ENCODE results near the gene HKDC1.

DNA sequence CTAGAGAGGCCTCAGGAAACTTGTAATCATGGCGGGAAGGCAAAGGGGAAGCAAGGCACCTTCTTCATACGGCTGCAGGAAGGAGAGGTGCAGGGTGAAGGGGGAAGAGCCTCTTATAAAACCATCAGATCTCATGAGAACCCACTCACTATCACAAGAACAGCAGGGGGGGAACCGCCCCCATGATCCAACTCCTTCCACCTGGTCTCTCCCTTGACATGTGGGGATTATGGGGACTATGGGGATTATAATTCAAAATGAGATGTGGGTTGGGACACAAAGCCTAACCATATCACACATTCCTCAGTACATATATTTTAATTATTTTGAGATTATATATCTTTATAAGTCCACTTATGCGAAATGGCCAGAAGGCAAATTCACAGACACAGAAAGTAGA lies 67.0 kb downstream of the HKDC1 start:
- TF ChIP-seq POLR2A (IDR thresholded peaks at IDR 0.05) (no peak), POLR2AphosphoS5 (IDR thresholded peaks at IDR 0.05) (no peak)
- TF ChIP-seq, protein P1, sequence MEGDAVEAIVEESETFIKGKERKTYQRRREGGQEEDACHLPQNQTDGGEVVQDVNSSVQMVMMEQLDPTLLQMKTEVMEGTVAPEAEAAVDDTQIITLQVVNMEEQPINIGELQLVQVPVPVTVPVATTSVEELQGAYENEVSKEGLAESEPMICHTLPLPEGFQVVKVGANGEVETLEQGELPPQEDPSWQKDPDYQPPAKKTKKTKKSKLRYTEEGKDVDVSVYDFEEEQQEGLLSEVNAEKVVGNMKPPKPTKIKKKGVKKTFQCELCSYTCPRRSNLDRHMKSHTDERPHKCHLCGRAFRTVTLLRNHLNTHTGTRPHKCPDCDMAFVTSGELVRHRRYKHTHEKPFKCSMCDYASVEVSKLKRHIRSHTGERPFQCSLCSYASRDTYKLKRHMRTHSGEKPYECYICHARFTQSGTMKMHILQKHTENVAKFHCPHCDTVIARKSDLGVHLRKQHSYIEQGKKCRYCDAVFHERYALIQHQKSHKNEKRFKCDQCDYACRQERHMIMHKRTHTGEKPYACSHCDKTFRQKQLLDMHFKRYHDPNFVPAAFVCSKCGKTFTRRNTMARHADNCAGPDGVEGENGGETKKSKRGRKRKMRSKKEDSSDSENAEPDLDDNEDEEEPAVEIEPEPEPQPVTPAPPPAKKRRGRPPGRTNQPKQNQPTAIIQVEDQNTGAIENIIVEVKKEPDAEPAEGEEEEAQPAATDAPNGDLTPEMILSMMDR (IDR thresholded peaks at IDR 0.05 in 8 of 11, conservative IDR thresholded peaks at IDR 0.05 in 3 of 11): no peak
